RCC 7860 (cell line): ENCODE data around the gene AAK1.
"Not testable (repeated sequence)": the region's sequence is repeated elsewhere in the genome, so short reads cannot be mapped to it uniquely, and the experiment has no call there.

ENCODE experiments used
- DNase-seq: peaks from one replicate; pipeline ENCODE4 v3.0.0-alpha.2; 2015; ENCODE audit warnings: low spot score
- FAIRE-seq: peaks from 2 replicates; lab custom pipeline; 2012; peaks lifted over from hg19 to GRCh38; lab: Jason Lieb, UNC

Gene AAK1

GRCh38 chr2:69577467-69578197 lies 65.9 kb downstream of the AAK1 start:
- DNase-seq (no peak), FAIRE-seq (no peak)

GRCh38 chr2:69576880-69577279 lies 66.7 kb downstream of the AAK1 start:
- FAIRE-seq (no peak), DNase-seq (no peak)

- no peak for DNase-seq
- FAIRE-seq: no peak
Measured at GRCh38 chr2:69575926-69576325, 67.6 kb downstream of the AAK1 start.

GRCh38 chr2:69575371-69575770 lies 68.2 kb downstream of the AAK1 start:
- FAIRE-seq, DNase-seq: not testable (repeated sequence)

GRCh38 chr2:69572641-69573040 lies 70.9 kb downstream of the AAK1 start:
- DNase-seq: peak; percentile 40
- FAIRE-seq: no peak

- no peak for DNase-seq
- FAIRE-seq: no peak
Measured at GRCh38 chr2:69571189-69571588, 72.3 kb downstream of the AAK1 start.

- DNase-seq: no peak
Measured at GRCh38 chr2:69570474-69570873, 73.1 kb downstream of the AAK1 start.

GRCh38 chr2:69567909-69568300 lies 75.6 kb downstream of the AAK1 start:
- DNase-seq (no peak), FAIRE-seq (no peak)

More at GRCh38 chr2:69570474-69570873, 73.1 kb downstream of the AAK1 start:
- FAIRE-seq: no peak

GRCh38 chr2:69567157-69567908 lies 76.2 kb downstream of the AAK1 start:
- DNase-seq (peak; percentile 52), FAIRE-seq (no peak)

GRCh38 chr2:69566669-69567068 lies 76.9 kb downstream of the AAK1 start:
- no peak for FAIRE-seq
- no peak for DNase-seq

GRCh38 chr2:69565431-69565839 lies 78.1 kb downstream of the AAK1 start:
- DNase-seq: no peak
- FAIRE-seq: no peak

- FAIRE-seq (no peak), DNase-seq (no peak)
Measured at GRCh38 chr2:69564604-69565003, 78.9 kb downstream of the AAK1 start.

- DNase-seq: no peak
- FAIRE-seq: no peak
Measured at GRCh38 chr2:69563021-69563420, 80.5 kb downstream of the AAK1 start.

GRCh38 chr2:69561101-69561500 lies 82.4 kb downstream of the AAK1 start:
- FAIRE-seq (no peak), DNase-seq (no peak)

- FAIRE-seq (no peak), DNase-seq (no peak)
Measured at GRCh38 chr2:69560147-69560482, 83.4 kb downstream of the AAK1 start.

GRCh38 chr2:69559442-69560146 lies 83.9 kb downstream of the AAK1 start:
- peak; percentile 64 for DNase-seq
- FAIRE-seq: peak; percentile 58

GRCh38 chr2:69556008-69556407 lies 87.5 kb downstream of the AAK1 start:
- no peak for DNase-seq
- FAIRE-seq: no peak

GRCh38 chr2:69554981-69555380 lies 88.6 kb downstream of the AAK1 start:
- no peak for DNase-seq
- no peak for FAIRE-seq

GRCh38 chr2:69554568-69554967 lies 89.0 kb downstream of the AAK1 start:
- FAIRE-seq (no peak), DNase-seq (no peak)

GRCh38 chr2:69553991-69554390 lies 89.5 kb downstream of the AAK1 start:
- DNase-seq (no peak), FAIRE-seq (no peak)

GRCh38 chr2:69550511-69550910 lies 93.0 kb downstream of the AAK1 start:
- DNase-seq, FAIRE-seq: not testable (repeated sequence)

GRCh38 chr2:69549421-69549820 lies 94.1 kb downstream of the AAK1 start:
- DNase-seq (no peak), FAIRE-seq (no peak)
